Measurements from ENCODE around the gene HTR6. TPM values are rescaled to one million over a fixed set of nuclear protein-coding genes. Genes with fewer than 3 reads are reported as not detected.
"Not testable (repeated sequence)": the region's sequence is repeated elsewhere in the genome, so short reads cannot be mapped to it uniquely, and the experiment has no call there.

The HTR6 gene
- 1.6 TPM for polyA plus RNA-seq (ENCODE audit: insufficient read length)
- long read RNA-seq, donor 1, partial matches to known transcripts = 0 of 2 reads
- long read RNA-seq, donor 1, other reads (novel, unspliced or antisense) = 0 of 2 reads
- long read RNA-seq, donor 2 = 0 reads
- long read RNA-seq, donor 3 = 0 reads
- long read RNA-seq, donor 4, partial matches to known transcripts = 0 of 1 reads
- long read RNA-seq, donor 4, other reads (novel, unspliced or antisense) = 0 of 1 reads
- long read RNA-seq, donor 5, partial matches to known transcripts = 0 of 1 reads
- long read RNA-seq, donor 5, other reads (novel, unspliced or antisense) = 0 of 1 reads
- long read RNA-seq, donor 6, partial matches to known transcripts = 0 of 1 reads
- long read RNA-seq, donor 6, other reads (novel, unspliced or antisense) = 0 of 1 reads
- long read RNA-seq, donor 7, partial matches to known transcripts = 0 of 2 reads
- long read RNA-seq, donor 7, other reads (novel, unspliced or antisense) = 0 of 2 reads
- long read RNA-seq, donor 8, partial matches to known transcripts = 0 of 1 reads
- long read RNA-seq, donor 8, other reads (novel, unspliced or antisense) = 0 of 1 reads

DNA sequence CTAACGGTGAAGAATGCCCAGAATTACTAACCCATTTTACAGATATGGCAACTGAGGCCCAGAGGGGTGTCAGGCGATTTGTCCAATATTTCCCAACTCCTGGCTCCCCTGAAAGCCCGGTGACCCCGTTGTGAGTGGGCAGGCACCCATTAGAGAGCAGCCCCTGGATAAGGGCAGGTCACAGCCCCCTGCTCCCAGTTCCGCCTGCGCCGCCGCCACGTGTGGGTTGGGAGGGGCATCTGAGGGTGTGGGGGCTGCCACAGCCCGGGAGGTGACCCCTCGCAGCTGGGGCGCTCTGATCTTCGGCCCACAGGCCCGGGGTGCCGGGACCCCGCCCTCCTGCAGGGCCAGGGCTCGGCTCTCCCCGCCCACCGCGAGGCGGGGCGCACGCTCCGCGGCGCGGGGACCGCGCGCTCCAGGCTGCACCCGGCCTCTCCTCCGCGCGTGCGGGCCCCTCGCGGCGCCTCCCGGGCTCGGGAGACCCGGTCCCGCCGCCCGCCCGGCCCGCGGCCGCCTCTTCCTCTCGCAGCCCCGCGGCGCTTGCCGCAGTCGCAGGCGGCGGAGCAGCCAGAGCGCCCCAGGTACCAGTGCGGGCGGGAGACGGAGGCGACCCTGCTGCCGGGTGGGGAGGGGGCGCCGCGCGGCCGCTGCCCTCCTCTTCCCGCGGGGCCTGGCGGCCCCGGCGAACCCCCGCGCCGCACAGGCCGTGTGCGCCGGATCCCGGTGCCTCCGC, at the start of gene HTR6:
TSS of gene HTR6 (plus strand) at position 423 of the 733 bp plus-strand sequence. CDS start 879 bp downstream, outside the sequence.
- DNase-seq = no peak

DNA sequence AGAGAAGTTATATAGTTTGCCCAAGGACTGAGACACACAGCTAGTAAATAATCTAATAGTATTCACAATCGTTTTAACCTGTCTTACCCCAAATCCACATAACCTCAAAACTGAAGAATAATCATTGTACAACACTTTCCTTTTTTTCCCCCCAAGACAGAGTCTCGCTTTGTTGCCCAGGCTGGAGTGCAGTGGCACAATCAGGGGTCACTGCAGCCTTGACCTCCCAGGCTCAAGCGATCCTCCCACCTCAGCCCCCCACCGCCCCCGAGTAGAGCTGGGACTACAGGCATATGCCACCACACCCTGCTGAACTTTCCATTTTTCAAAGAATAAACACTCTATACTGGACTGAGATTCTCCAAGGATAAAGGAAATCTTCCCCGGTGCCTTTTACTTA, 49.2 kb upstream of the HTR6 start:
- DNase-seq = no peak

DNA sequence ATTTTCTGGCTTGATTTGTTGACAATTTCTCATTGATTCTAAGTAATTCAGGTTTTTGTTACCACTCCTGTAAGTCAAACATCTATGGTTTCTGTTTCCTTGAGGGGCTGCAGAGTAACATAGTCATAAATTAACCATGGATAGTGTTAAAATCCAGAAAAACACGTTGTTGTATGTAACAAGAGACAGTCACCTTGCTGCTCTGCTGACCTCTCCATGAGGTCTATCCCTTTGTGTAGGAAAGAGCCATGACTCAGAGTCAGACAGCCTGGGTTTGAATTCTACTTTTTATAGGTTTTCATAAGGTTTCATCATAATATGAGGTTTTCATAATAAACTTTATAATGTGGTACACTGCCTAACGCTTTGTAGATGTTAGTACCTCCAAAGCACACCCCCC, 48.2 kb upstream of the HTR6 start:
- no peak for DNase-seq

DNA sequence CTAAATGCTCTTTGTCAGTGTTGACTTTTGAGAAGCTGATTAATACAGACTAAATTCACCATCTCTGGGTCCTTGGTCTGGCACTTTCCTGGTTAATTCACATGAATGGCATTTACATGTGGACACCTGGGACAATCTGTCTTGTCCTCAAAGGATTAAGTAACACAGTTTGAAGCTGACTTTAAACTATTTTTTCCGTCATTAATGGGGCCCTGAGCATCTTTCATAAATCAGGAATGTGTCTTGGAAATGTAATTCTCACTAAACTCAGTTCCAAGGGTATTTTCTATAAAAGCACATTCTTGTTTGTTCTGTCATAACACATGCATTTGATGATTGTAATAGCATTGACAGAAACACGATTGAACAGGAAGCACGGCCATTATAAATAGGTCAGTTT, 47.3 kb upstream of the HTR6 start:
- no peak for DNase-seq

- DNase-seq = no peak
Measured at GRCh38 chr1:19618428-19618827, 46.2 kb upstream of the HTR6 start.

DNA sequence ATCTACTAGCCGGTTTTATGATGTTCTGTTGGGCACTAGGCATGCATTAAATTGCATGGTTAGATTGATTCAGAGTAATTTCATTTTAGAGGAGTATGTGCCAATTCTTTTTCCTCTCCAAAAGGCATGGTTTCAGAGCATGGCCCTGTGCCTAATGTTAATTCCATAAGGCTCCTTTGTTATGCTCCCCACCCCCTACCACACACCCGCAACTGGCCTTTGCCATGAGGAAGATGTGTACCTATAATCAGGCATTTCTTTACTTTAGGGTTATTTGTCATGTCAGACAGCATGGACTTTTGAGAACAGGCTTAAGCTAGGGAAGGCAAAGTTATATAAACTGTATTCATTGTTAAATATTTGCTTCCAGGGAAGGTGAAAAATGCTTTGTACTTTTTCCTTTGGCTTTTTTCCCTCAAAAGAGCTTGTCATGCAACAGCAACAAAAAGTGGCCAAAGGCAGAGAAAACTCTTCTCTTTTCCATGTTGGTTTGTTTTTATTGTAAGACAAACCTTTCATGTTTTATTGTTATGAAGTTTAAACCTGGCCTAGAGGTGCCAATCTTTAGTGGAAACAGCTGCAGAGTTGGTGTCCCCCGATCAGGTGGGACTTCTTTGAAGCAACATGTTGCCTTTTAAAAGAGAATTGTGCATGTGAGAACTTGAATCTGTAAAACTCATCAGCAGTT, 44.8 kb upstream of the HTR6 start:
- no peak for DNase-seq

- no peak for DNase-seq
Measured at GRCh38 chr1:19620786-19621185, 43.9 kb upstream of the HTR6 start.

- no peak for DNase-seq
Measured at GRCh38 chr1:19621274-19621950, 43.3 kb upstream of the HTR6 start.

DNA sequence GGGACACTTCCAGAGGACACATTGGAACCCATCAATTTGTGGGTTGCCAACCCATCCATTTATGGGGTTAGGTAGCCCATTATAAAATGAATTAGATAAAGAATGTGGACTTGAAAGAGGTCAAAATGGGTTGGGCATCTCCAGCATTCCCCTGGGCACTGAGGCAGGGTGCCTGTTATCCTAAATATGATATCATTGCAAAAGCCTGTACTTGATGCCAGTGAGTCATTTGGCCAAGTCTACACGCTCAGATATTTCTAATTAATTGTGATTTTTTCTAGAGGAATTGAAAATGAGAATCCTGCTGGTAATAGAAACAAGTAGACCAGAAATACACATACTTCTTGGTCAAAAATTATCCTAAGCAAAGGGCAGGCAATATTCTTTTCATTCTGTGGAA, 42.5 kb upstream of the HTR6 start:
- DNase-seq = no peak

GRCh38 chr1:19623523-19623922, 41.2 kb upstream of the HTR6 start:
- no peak for DNase-seq

GRCh38 chr1:19625291-19625937, 39.3 kb upstream of the HTR6 start:
- DNase-seq = no peak

DNA sequence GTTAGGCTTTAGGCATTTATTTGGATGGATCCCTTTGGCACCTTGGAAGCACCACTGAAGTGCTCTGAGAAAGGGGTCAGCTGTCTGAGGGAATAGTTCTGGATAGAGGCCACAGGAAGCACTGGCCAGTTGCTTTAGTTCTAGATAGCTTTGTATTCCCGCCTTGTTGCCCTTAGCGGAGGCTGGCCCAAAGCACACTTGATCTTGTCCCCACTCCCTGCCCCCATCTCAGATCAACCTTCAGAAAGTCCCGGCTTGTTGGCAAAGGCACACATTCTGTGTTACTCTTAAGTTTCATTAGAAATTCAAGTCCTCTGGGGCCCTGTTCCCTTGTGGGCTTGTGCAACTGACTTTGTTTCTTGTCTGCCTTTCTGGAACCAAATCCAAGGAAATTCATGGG, 35.8 kb upstream of the HTR6 start:
- DNase-seq = no peak

- no peak for DNase-seq
Measured at GRCh38 chr1:19629357-19629756, 35.3 kb upstream of the HTR6 start.

DNA sequence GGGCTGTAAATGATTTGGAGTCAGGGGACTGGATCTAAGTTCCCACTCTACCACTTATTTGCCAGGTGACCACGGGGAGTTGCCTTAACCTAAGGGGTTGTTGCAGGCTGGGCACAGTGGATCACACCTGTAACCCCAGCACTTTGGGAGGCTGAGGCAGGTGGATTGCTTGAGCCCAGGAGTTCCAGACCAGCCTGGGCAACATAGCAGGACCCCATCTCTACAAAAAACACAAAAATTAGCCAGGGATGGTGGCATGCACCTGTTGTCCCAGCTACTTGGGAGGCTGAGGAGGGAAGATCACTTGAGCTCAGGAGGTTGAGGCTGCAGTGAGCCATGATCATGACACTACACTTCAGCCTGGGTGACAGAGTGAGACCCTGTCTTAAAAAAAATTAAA, 34.5 kb upstream of the HTR6 start:
- DNase-seq = not testable (repeated sequence)

GRCh38 chr1:19630720-19631395, 33.8 kb upstream of the HTR6 start:
- DNase-seq = no peak

DNA sequence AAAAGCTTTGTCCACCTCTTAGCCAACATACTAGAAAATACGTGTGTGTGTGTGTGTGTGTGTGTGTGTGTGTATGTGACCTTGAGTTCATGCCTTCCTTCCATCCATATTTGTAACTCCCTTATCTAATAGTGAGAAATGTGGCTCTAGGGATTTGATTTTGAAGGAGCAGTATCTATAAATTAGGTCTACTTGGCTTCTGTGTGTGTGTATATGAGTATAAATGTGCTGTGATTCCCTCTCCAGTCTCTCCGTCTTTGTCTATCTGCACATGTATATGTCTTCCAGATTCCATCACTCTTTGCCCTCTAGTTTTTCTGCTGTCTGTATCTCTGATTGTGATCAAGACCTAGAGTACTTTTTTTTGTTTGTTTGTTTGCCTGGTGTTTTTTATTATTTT, 32.5 kb upstream of the HTR6 start:
- no peak for DNase-seq

DNA sequence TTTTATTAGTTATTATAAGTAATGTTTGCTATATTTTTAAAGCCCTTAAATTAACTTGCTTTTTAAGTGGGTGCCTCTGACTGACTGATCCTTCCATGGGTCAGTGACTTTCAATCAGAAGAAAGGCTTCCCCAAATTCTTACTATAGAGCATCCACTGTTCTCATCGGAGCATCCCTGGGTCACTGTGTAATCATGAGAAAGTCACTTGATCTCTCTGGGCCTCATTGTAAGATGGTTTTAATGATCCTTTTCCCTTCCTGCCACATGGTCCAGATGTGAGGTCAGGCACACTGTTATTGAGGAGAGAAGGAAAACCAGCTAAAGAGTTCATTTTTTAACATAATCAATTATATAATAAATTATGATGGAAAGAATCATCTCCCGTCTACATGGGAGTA, 31.6 kb upstream of the HTR6 start:
- DNase-seq = no peak

DNA sequence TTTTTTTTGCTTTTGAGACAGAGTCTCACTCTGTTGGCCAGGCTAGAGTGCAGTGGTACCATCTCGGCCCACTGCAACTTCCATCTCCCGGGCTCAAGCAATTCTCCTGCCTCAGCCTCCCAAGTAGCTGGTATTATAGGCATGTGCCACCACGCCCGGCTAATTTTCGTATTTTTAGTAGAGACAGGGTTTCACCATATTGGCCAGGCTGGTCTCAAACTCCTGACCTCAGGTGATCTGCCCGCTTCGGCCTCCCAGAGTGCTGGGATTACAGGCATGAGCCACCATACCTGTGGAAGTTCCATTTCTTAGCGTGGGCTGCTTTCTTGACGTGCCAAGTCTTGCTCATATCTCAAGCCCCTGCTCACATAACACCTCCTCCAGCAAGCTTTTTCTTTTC, 29.6 kb upstream of the HTR6 start:
- not testable (repeated sequence) for DNase-seq

- DNase-seq = no peak
Measured at GRCh38 chr1:19635646-19636045, 29.0 kb upstream of the HTR6 start.

GRCh38 chr1:19636065-19636464, 28.6 kb upstream of the HTR6 start:
- DNase-seq = no peak

DNA sequence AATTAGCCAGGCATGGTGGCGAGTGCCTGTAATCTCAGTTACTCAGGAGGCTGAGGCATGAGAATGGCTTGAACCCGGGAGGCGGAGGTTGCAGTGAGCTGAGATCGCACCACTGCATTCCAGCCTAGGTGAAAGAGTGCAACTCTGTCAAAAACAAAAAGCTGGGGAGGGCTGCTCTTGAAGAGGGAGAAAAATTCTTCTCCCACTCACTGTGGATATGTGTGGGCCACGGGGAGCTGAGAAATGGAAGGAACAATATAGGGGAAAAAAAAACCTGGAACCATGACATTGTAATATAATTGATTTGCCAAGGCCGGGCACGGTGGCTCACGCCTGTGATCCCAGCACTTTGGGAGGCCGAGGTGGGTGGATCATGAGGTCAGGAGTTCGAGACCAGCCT, 27.9 kb upstream of the HTR6 start:
- not testable (repeated sequence) for DNase-seq
